Stimulated activated CD4-positive, alpha-beta T cell treated with anti-CD3 and anti-CD28 coated beads, TNF-alpha, amount 100 ng/mL, for 24 hours (primary cell): ENCODE measurements around the gene ACSL3.
"Not testable (repeated sequence)": the region's sequence is repeated elsewhere in the genome, so short reads cannot be mapped to it uniquely, and the experiment has no call there.

Source experiments
- DNase-seq, 3 experiments: peaks; one replicate each; pipeline ENCODE4 v3.0.0-alpha.2; 2020; ENCODE audit warnings: low read depth in 3 of 3

ACSL3 gene

GRCh38 chr2:222976521-222977061, 115.8 kb downstream of the ACSL3 start:
- no peak for DNase-seq

- no peak for DNase-seq
These were observed 116.3 kb downstream of the ACSL3 start for GRCh38 chr2:222977121-222977520.

- no peak for DNase-seq
These were observed 118.0 kb downstream of the ACSL3 start for GRCh38 chr2:222978850-222979249.

DNA sequence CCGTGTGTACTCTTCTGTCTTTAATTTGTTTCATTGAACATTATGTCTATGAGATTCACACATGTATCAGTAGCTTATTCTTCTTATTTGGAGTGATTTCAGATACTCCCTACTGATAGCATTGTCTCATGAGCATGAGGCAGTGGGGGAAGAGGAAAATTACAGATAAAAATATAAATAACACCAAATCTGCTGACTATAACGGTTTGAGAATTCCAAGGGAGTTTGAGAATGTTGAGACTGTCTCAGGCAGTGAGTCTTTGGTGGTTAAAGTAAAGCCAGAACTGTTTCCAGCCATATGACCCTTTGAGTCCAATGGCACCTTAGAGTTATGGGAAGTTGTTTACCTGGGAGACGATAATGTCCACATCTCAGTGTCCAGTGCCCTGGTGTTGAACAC, 118.6 kb downstream of the ACSL3 start:
- no peak for DNase-seq

DNA sequence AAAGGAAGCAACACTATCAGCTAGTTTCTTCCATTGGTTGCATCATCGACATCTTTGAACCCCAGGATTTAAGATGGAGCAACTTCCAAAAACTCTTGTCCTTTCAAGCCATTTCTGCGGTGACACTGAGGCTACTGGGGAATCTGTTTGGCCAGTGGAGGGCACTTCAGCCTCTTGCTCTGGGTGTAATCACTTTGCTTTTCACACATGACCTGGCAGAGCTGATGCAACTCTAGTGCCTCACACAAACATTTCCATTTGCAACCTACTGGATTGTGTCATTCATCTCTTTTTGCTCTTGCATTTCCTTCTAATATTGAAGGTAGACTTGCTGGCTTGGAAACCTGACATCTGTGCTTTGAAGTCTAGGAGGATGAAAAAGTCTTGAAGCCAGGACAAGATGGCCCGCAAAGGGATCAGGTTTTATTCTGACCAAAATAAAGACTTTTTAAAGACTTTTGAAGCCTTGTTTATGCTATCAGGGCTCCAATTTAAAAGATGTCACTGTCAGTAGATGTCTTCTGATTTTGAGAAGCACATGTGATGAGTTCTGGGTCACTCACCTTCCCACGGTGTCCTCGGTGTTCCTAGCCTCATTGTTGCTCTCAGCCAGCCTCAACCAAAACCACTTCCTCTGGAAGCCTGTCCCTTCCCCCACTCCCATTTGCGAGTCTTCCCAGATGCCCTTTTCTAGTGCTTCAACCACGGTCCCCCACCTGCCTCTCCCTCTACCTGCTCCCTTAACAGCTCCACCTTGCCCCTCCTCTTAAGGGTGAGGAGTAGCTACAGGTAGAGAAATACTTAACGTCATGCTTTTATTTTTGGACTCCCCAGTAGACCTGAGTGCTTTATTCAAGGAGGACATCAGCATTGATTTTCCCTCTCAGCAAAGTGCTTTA, 121.4 kb downstream of the ACSL3 start:
- DNase-seq = no peak

DNA sequence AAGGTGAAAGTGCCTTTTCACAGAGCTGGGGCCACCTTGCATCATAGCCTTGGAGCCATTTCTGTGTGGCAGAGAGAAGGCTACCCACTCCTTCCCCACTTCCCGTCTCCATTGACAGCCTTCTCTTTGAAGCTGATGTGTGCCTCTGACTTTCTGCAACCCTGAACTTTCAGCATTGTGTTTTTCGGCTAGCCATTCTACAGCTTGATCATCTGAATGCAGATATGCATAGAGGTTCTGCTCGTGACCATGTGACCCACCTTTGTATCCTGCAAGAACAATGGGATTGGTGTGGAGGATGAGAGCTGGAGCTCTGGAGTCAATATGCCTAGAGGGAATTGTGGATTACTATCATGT, 122.1 kb downstream of the ACSL3 start:
- DNase-seq = no peak

DNA sequence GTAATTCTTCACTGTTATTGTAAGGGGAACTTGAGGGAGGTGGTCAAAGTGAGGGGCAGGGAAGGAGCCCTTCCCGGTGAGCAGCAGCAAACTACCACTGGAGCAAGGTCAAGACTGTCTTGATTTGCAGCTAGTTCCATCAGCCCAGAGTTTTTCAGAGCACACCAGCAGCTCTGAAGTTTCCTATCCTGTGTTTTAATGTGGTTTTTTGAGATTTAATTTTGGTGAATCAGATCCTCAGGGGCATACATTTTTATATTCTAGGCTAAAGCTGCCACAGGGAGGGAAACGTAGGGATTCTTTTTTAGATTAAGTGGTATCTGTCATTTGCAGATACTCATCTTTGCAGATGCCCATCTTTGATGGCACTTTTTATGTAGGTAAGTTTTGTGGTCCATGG, 124.1 kb downstream of the ACSL3 start:
- no peak for DNase-seq

- DNase-seq = no peak
These were observed 128.6 kb downstream of the ACSL3 start for GRCh38 chr2:222989431-222989830.

DNA sequence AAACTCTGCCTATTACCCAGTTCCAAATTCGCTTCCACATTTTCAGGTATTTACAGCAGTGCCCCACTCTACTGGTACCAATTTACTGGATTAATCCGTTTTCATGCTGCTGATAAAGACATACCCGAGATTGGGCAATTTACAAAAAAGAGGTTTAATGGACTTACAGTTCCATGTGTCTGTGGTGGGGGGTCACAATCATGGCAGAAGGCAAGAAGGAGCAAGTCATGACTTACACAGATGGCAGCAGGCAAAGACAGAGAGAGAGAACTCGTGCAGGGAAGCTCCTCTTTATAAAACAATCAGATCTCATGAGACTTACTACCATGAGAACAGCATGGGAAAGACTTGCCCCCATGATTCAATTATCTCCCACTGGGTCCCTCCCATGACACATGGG, 129.4 kb downstream of the ACSL3 start:
- DNase-seq = not testable (repeated sequence)

DNA sequence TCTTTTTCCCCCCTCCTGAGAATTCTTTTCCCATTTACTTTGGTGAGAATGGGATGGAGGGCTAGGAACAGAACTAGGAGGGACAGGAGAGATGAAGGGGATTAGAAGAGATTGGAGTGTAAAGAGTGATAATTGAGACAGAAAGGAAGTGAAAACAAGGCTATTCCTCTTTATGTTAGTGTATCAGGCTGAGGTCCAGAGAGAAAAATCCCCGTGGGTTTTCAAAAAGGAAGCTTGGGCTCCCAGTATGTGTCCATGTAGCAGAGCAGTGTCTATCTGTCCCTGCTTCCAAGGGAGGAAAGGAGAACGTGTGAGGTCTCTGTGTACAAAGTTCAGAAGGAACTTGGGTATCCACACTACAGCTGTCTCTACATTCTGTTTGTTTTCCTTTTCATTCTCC, 131.3 kb downstream of the ACSL3 start:
- DNase-seq = no peak
